Vagina (tissue), 2 donors: ENCODE results near the gene PTGES.

Experiments used
- POLR2A ChIP-seq, 2 donors: fragments of 450-650 bp; IDR thresholded peaks; one replicate each; pipeline ENCODE4 v1.6.1; 2017; ENCODE audit warnings: antibody characterized with exemption in 2 of 2, mild to moderate bottlenecking in 2 of 2, moderate library complexity in 2 of 2
- POLR2AphosphoS5 ChIP-seq, 2 donors: sonication (generic); formaldehyde crosslinking; IDR thresholded peaks; one replicate each; pipeline ENCODE4 v1.9.0; 2017; ENCODE audit warnings: antibody characterized with exemption in 2 of 2, mild to moderate bottlenecking in 2 of 2, low read depth in 1 of 2; ENCODE audit not compliant: insufficient read depth in 1 of 2
- TF ChIP-seq, protein P1 (sequence below), 3 experiments: fragments of 450-650 bp in 2 of 3; fragments of 200-600 bp in 1 of 3; sonication (generic) in 1 of 3; IDR thresholded peaks; one replicate each; pipeline ENCODE4 v1.5.1; 2017 to 2019; ENCODE audit warnings: antibody characterized with exemption in 3 of 3, mild to moderate bottlenecking in 2 of 3, moderate library complexity in 2 of 3

DNA sequence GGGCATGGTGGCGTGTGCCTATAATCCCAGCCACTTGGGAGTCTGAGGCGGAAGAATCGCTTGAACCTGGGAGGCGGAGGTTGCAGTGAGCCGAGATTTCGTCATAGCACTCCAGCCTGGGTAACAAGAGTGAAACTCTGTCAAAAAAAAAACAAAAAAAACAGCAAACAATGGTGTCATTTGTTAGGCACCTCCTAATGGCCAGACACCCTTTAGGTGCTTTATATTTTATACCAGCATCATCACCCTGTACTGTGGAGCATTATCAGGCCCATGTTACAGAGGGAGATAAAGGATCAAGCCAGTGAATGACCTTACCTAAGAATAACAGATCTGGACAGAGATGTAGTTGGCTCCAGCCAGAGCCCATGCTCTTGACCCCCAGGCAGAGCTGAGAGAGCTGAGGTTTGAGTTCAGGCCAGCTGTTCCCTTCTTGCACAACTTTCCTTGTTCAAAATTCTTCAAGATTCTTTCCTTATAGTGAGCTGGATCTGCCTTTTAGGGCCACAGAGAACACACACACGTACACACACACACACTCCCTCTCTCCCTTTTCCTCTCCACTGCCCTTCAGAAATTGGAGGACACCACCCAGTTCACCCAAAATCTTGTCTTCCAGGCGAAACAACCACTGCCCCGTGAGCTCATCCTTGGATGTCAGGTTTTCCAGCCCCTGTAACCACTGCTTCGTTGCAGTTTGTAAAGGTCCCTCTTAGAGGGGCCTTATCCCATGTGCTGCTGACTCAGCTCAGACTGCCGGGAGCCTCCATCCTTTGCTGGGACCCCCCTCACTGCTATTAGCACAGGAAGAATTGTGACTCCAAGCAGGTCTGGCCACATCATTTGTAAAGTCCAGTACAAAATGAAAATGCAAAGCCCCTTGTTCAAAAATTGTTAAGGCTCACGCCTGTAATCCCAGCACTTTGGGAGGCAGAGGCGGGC is 10.4 kb upstream of the PTGES start:
- TF ChIP-seq, protein P1, sequence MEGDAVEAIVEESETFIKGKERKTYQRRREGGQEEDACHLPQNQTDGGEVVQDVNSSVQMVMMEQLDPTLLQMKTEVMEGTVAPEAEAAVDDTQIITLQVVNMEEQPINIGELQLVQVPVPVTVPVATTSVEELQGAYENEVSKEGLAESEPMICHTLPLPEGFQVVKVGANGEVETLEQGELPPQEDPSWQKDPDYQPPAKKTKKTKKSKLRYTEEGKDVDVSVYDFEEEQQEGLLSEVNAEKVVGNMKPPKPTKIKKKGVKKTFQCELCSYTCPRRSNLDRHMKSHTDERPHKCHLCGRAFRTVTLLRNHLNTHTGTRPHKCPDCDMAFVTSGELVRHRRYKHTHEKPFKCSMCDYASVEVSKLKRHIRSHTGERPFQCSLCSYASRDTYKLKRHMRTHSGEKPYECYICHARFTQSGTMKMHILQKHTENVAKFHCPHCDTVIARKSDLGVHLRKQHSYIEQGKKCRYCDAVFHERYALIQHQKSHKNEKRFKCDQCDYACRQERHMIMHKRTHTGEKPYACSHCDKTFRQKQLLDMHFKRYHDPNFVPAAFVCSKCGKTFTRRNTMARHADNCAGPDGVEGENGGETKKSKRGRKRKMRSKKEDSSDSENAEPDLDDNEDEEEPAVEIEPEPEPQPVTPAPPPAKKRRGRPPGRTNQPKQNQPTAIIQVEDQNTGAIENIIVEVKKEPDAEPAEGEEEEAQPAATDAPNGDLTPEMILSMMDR (IDR thresholded peaks at IDR 0.05): no peak
- TF ChIP-seq POLR2A (IDR thresholded peaks at IDR 0.05) (no peak), POLR2AphosphoS5 (IDR thresholded peaks at IDR 0.05; ENCODE audit: insufficient read depth in 1 of 2, low read depth in 1 of 2) (peak in 1 of 2 donors; percentile 10)
